GM12801 (cell line): ENCODE data around the gene CUX1.

ENCODE experiments used
- CTCF ChIP-seq: IDR thresholded peaks from one replicate; pipeline ENCODE4 v1.5.1; 2011; ENCODE audit warnings: control low read depth; ENCODE audit not compliant: insufficient read length; ENCODE audit errors: extremely low read depth

Gene CUX1

GRCh38 chr7:102073931-102074880 is 256.8 kb downstream of the CUX1 start:
- no peak for TF ChIP-seq CTCF

- TF ChIP-seq CTCF, result no peak
Observed at GRCh38 chr7:102075126-102075525, 257.7 kb downstream of the CUX1 start.

- TF ChIP-seq CTCF, result no peak
Observed at GRCh38 chr7:102075553-102076135, 258.2 kb downstream of the CUX1 start.

GRCh38 chr7:102077081-102077480 is 259.7 kb downstream of the CUX1 start:
- TF ChIP-seq CTCF, result no peak

GRCh38 chr7:102079140-102080018 is 262.0 kb downstream of the CUX1 start:
- no peak for TF ChIP-seq CTCF

GRCh38 chr7:102080019-102080433 is 262.6 kb downstream of the CUX1 start:
- no peak for TF ChIP-seq CTCF
